ENCODE measurements around the gene SLC35A4. TPM values are rescaled to one million over a fixed set of nuclear protein-coding genes. Genes with fewer than 3 reads are reported as not detected.
A peak's percentile ranks its signal among the peaks of the same experiment; 100 is the strongest.
"Not testable (repeated sequence)": the region's sequence is repeated elsewhere in the genome, so short reads cannot be mapped to it uniquely, and the experiment has no call there.

The SLC35A4 gene
- polyA plus RNA-seq, 1 donor, result 62.5 TPM

GRCh38 chr5:140602147-140602546 is 37.5 kb downstream of the SLC35A4 start:
- H3K36me3 ChIP-seq (ENCODE audit: control insufficient read depth, insufficient read depth, low read length), result no peaks in the 10 kb centered on the region
- no peak overlapping the region for H3K4me3 ChIP-seq (ENCODE audit: low read length)
- no peak for DNase-seq
- H3K27ac ChIP-seq (ENCODE audit: low read length), result no peak overlapping the region
- WGBS (ENCODE audit: insufficient coverage, low lambda C conversion rate), result no CpG with 5 or more reads among the region's 4 CpGs
- no peaks in the 10 kb centered on the region for H3K9me3 ChIP-seq (ENCODE audit: control insufficient read depth, low read depth, low read length)
- no peaks in the 10 kb centered on the region for H3K27me3 ChIP-seq (ENCODE audit: control insufficient read depth, insufficient read depth, low read length)
- no peaks in the 10 kb centered on the region for H3K4me1 ChIP-seq (ENCODE audit: control insufficient read depth, insufficient read depth, low read length)

DNA sequence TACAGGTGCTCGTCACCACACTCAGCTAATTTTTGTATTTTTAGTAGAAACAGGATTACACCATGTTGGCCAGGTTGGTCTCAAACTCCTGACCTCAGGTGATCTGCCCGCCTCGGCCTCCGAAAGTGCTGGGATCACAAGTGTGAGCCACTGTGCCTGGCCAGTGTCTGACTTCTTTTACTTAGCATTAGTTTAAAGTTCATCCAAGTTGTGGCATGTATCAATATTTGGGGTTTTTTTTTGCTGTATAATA is 38.7 kb downstream of the SLC35A4 start:
- not testable (repeated sequence) for H3K4me1 ChIP-seq (ENCODE audit: control insufficient read depth, insufficient read depth, low read length); H3K27ac ChIP-seq (ENCODE audit: low read length); H3K9me3 ChIP-seq (ENCODE audit: control insufficient read depth, low read depth, low read length); H3K4me3 ChIP-seq (ENCODE audit: low read length); H3K36me3 ChIP-seq (ENCODE audit: control insufficient read depth, insufficient read depth, low read length); DNase-seq; H3K27me3 ChIP-seq (ENCODE audit: control insufficient read depth, insufficient read depth, low read length)
- no CpG with 5 or more reads among the region's 4 CpGs for WGBS (ENCODE audit: insufficient coverage, low lambda C conversion rate)

DNA sequence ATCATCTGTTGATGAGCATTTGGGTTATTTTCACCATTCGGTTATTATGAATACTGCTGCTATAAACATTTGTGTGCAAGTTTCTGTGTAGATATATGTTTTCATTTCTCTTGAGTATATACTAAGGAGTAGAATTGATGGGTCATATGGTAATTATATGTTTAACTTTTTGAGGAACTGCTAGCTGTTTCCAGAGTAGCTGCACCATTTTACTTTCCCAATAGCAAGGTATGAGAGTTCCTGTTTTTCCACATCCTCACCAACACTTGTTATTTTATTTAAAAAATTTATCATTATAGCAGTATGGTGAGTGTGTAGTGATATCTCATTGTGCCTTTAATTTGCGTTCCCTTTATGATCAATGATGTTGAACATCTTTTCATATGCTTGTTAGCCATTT is 39.1 kb downstream of the SLC35A4 start:
- Histone ChIP-seq H3K36me3 (ENCODE audit: control insufficient read depth, insufficient read depth, low read length) (no peaks in the 10 kb centered on the region), H3K9me3 (ENCODE audit: control insufficient read depth, low read depth, low read length) (no peaks in the 10 kb centered on the region), H3K27ac (ENCODE audit: low read length) (no peak overlapping the region), H3K4me1 (ENCODE audit: control insufficient read depth, insufficient read depth, low read length) (no peaks in the 10 kb centered on the region), H3K27me3 (ENCODE audit: control insufficient read depth, insufficient read depth, low read length) (no peaks in the 10 kb centered on the region), H3K4me3 (ENCODE audit: low read length) (no peak overlapping the region)
- WGBS (ENCODE audit: insufficient coverage, low lambda C conversion rate), result 100% methylated on average over 1 of the region's 2 CpGs
- DNase-seq, result no peak

DNA sequence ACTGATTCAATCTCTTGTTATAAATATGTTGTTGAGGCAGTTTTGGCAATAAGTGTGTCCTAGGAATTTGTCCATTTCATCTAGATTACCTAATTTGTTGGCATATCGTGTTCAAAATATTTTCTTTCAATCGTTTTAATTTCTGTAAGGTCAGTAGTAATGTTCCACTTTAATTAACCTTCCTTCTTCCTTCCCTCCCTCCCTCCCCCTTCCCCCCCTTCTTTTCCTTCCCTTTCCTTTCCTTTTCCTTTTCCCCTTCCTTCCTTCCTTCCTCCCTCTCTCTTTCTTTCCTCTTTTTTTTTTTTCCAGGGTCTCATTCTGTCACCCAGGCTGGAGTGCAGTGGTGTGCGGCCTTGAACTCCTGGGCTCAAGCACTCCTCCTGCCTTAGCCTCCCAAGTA is 41.3 kb downstream of the SLC35A4 start:
- Histone ChIP-seq H3K4me3 (ENCODE audit: low read length) (no peak overlapping the region), H3K9me3 (ENCODE audit: control insufficient read depth, low read depth, low read length) (no peaks in the 10 kb centered on the region), H3K4me1 (ENCODE audit: control insufficient read depth, insufficient read depth, low read length) (no peaks in the 10 kb centered on the region), H3K36me3 (ENCODE audit: control insufficient read depth, insufficient read depth, low read length) (no peaks in the 10 kb centered on the region), H3K27me3 (ENCODE audit: control insufficient read depth, insufficient read depth, low read length) (no peaks in the 10 kb centered on the region), H3K27ac (ENCODE audit: low read length) (no peak overlapping the region)
- DNase-seq, result no peak
- WGBS (ENCODE audit: insufficient coverage, low lambda C conversion rate), result 100% methylated on average over 2 of the region's 3 CpGs

GRCh38 chr5:140607031-140607430 is 42.4 kb downstream of the SLC35A4 start:
- 83% methylated on average over 2 of the region's 2 CpGs for WGBS (ENCODE audit: insufficient coverage, low lambda C conversion rate)
- Histone ChIP-seq H3K4me1 (ENCODE audit: control insufficient read depth, insufficient read depth, low read length) (no peaks in the 10 kb centered on the region), H3K27me3 (ENCODE audit: control insufficient read depth, insufficient read depth, low read length) (no peaks in the 10 kb centered on the region), H3K4me3 (ENCODE audit: low read length) (no peak overlapping the region), H3K9me3 (ENCODE audit: control insufficient read depth, low read depth, low read length) (no peaks in the 10 kb centered on the region), H3K36me3 (ENCODE audit: control insufficient read depth, insufficient read depth, low read length) (no peaks in the 10 kb centered on the region), H3K27ac (ENCODE audit: low read length) (no peak overlapping the region)
- peak in 1 of 2 donors; percentile 35 for DNase-seq

DNA sequence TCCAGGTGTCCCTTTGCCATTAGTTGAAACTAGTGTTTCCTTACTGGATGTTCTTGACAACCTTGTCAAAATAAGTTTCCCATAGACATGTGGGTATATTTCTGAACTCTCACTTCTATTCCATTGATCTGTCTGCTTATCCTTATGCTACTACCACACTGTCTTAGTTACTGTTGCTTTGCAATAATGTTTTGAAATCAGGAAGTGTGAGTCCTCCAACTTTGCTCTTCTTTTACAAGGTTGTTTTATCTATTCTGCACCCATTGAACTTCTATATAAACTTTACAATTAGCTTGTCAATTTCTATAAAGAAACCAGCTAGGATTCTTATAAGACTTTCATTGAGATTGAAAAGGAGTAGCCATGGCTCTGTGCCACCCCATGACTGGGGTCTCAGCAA is 44.1 kb downstream of the SLC35A4 start:
- no peaks in the 10 kb centered on the region for H3K9me3 ChIP-seq (ENCODE audit: control insufficient read depth, low read depth, low read length)
- no peaks in the 10 kb centered on the region for H3K4me1 ChIP-seq (ENCODE audit: control insufficient read depth, insufficient read depth, low read length)
- H3K27me3 ChIP-seq (ENCODE audit: control insufficient read depth, insufficient read depth, low read length), result no peaks in the 10 kb centered on the region
- no peak overlapping the region for H3K4me3 ChIP-seq (ENCODE audit: low read length)
- DNase-seq, result no peak
- no peak overlapping the region for H3K27ac ChIP-seq (ENCODE audit: low read length)
- H3K36me3 ChIP-seq (ENCODE audit: control insufficient read depth, insufficient read depth, low read length), result no peaks in the 10 kb centered on the region

- Histone ChIP-seq H3K27me3 (ENCODE audit: control insufficient read depth, insufficient read depth, low read length) (no peaks in the 10 kb centered on the region), H3K4me1 (ENCODE audit: control insufficient read depth, insufficient read depth, low read length) (no peaks in the 10 kb centered on the region), H3K27ac (ENCODE audit: low read length) (no peak overlapping the region), H3K36me3 (ENCODE audit: control insufficient read depth, insufficient read depth, low read length) (no peaks in the 10 kb centered on the region), H3K4me3 (ENCODE audit: low read length) (no peak overlapping the region), H3K9me3 (ENCODE audit: control insufficient read depth, low read depth, low read length) (no peaks in the 10 kb centered on the region)
- no peak for DNase-seq
- WGBS (ENCODE audit: insufficient coverage, low lambda C conversion rate), result no CpG with 5 or more reads among the region's 4 CpGs
These were observed 44.5 kb downstream of the SLC35A4 start for GRCh38 chr5:140609126-140609525.

GRCh38 chr5:140611020-140611521 is 46.4 kb downstream of the SLC35A4 start:
- Histone ChIP-seq H3K27ac (ENCODE audit: low read length) (no peak overlapping the region), H3K27me3 (ENCODE audit: control insufficient read depth, insufficient read depth, low read length) (no peaks in the 10 kb centered on the region), H3K4me3 (ENCODE audit: low read length) (no peak overlapping the region), H3K4me1 (ENCODE audit: control insufficient read depth, insufficient read depth, low read length) (no peaks in the 10 kb centered on the region), H3K9me3 (ENCODE audit: control insufficient read depth, low read depth, low read length) (no peaks in the 10 kb centered on the region), H3K36me3 (ENCODE audit: control insufficient read depth, insufficient read depth, low read length) (no peaks in the 10 kb centered on the region)
- DNase-seq, result no peak
- WGBS (ENCODE audit: insufficient coverage, low lambda C conversion rate), result no CpG with 5 or more reads among the region's 2 CpGs

Other genes starting within 250 kb of the SLC35A4 start
- gene HBEGF, start 218.2 kb upstream of the SLC35A4 start, polyA plus RNA-seq, result 4.7 TPM
- 0.22 TPM for gene SLC4A9, start 204.6 kb upstream of the SLC35A4 start, polyA plus RNA-seq
- 131 TPM for gene ANKHD1, start 163.0 kb upstream of the SLC35A4 start, polyA plus RNA-seq
- gene EIF4EBP3, start 17.2 kb upstream of the SLC35A4 start, polyA plus RNA-seq, result 14.7 TPM
- gene SRA1, start 7.4 kb upstream of the SLC35A4 start, polyA plus RNA-seq, result 21.7 TPM
- 27.2 TPM for gene APBB3, start 230 bp upstream of the SLC35A4 start, polyA plus RNA-seq
- 13.2 TPM for gene CD14, start 68.3 kb downstream of the SLC35A4 start, polyA plus RNA-seq
- 15.3 TPM for gene TMCO6, start 74.6 kb downstream of the SLC35A4 start, polyA plus RNA-seq
- 77.8 TPM for gene NDUFA2, start 82.8 kb downstream of the SLC35A4 start, polyA plus RNA-seq
- 104 TPM for gene IK, start 83.0 kb downstream of the SLC35A4 start, polyA plus RNA-seq
- 19.9 TPM for gene WDR55, start 100.1 kb downstream of the SLC35A4 start, polyA plus RNA-seq
- gene DND1, start 108.7 kb downstream of the SLC35A4 start, polyA plus RNA-seq, result 0.22 TPM
- 55.4 TPM for gene HARS1, start 126.5 kb downstream of the SLC35A4 start, polyA plus RNA-seq
- 39.2 TPM for gene HARS2, start 126.6 kb downstream of the SLC35A4 start, polyA plus RNA-seq
- gene ZMAT2, start 135.6 kb downstream of the SLC35A4 start, polyA plus RNA-seq, result 78.7 TPM
- 0.55 TPM for gene PCDHA1, start 221.3 kb downstream of the SLC35A4 start, polyA plus RNA-seq
- 0.81 TPM for gene PCDHA2, start 230.0 kb downstream of the SLC35A4 start, polyA plus RNA-seq
- gene PCDHA3, start 236.2 kb downstream of the SLC35A4 start, polyA plus RNA-seq, result 0.85 TPM
- gene PCDHA4, start 242.2 kb downstream of the SLC35A4 start, polyA plus RNA-seq, result 1.3 TPM